Transverse colon (tissue), 4 donors: ENCODE results near the gene HDAC1. TPM values are rescaled to one million over a fixed set of nuclear protein-coding genes. Genes with fewer than 3 reads are reported as not detected.
"Not testable (repeated sequence)": the region's sequence is repeated elsewhere in the genome, so short reads cannot be mapped to it uniquely, and the experiment has no call there.

Source experiments
- DNase-seq: peaks from one replicate; pipeline ENCODE4 v3.0.0-alpha.2; 2019
- H3K27ac ChIP-seq, 4 donors: fragments of 200-600 bp; sonication (generic); 2 replicates each; pipeline ENCODE4 v1.5.1; 2016 to 2018; ENCODE audit warnings: inconsistent platforms in 4 of 4
- H3K27me3 ChIP-seq: fragments of 200-600 bp; sonication (generic); 2 replicates; pipeline ENCODE4 v1.5.1; 2017; ENCODE audit warnings: inconsistent platforms
- H3K36me3 ChIP-seq, 4 donors: fragments of 200-600 bp; sonication (generic); 2 replicates each; pipeline ENCODE4 v1.5.1; 2017 to 2019; ENCODE audit warnings: inconsistent platforms in 4 of 4
- H3K4me1 ChIP-seq, 4 donors: fragments of 200-600 bp; sonication (generic); 2 replicates each; pipeline ENCODE4 v1.5.1; 2017 to 2020; ENCODE audit warnings: inconsistent platforms in 4 of 4
- H3K4me3 ChIP-seq, 4 donors: fragments of 200-600 bp; sonication (generic); 1 replicate in 1 of 4; 2 replicates in 3 of 4; pipeline versions ENCODE4 v1.5.1 to v1.6.1; 2017 to 2019; ENCODE audit warnings: inconsistent platforms in 4 of 4
- H3K9me3 ChIP-seq, 2 donors: fragments of 200-600 bp; sonication (generic); 2 replicates each; pipeline ENCODE4 v1.5.1; 2017 to 2019; ENCODE audit warnings: inconsistent platforms in 2 of 2
- CTCF ChIP-seq, 5 experiments: fragments of 200-600 bp in 3 of 5; fragments of 450-650 bp in 2 of 5; sonication (generic) in 3 of 5; IDR thresholded peaks; 1 replicate in 2 of 5; 2 replicates in 3 of 5; pipeline ENCODE4 v1.5.1; 2016 to 2017; ENCODE audit warnings: antibody characterized with exemption in 5 of 5, inconsistent platforms in 3 of 5, mild to moderate bottlenecking in 2 of 5, moderate library complexity in 1 of 5
- EP300 ChIP-seq: sonication (generic); formaldehyde crosslinking; IDR thresholded peaks from one replicate; pipeline ENCODE4 v1.6.1; 2017; ENCODE audit warnings: antibody characterized with exemption, low read depth
- POLR2A ChIP-seq: fragments of 450-650 bp; IDR thresholded peaks from one replicate; pipeline ENCODE4 v1.6.1; 2016; ENCODE audit warnings: antibody characterized with exemption, mild to moderate bottlenecking, moderate library complexity
- POLR2AphosphoS5 ChIP-seq, 3 donors: sonication (generic); formaldehyde crosslinking; IDR thresholded peaks; one replicate each; pipeline ENCODE4 v1.6.1; 2016; ENCODE audit warnings: antibody characterized with exemption in 3 of 3
- WGBS, 2 donors: methylation state at CpG; one replicate each; pipeline ENCODE4 v1.1.5; 2018; ENCODE audit warnings: low coverage in 1 of 2; 5-methylcytosine and 5-hydroxymethylcytosine counted together
- in situ Hi-C, 4 donors: fragments of 200-750 bp; cut with MboI; loops; one replicate each; pipeline versions ENCODE4 v1.15.0 to v1.15.1; 2017; ENCODE audit warnings: low sequenced_read_pairs in 3 of 4, low pct_ligation_motif_present in 1 of 4, low pct_unique_long_range_greater_than_20kb in 1 of 4
- intact Hi-C: fragments of 100-400 bp; cut with DNase I; formaldehyde crosslinking; loops from one replicate; pipeline ENCODE4 v1.15.1; 2023; ENCODE audit warnings: low total_unique reads
- total RNA-seq, 4 donors: library from RNA; depleted of rRNA; stranded (reverse); fragments of >200 nt; gene quantifications; one replicate each; pipeline ENCODE4 v1.1.0, GENCODE V29; 2016

Gene HDAC1
- total RNA-seq, 4 donors from 2014 or later: 85.2 to 218 (median 174) TPM

DNA sequence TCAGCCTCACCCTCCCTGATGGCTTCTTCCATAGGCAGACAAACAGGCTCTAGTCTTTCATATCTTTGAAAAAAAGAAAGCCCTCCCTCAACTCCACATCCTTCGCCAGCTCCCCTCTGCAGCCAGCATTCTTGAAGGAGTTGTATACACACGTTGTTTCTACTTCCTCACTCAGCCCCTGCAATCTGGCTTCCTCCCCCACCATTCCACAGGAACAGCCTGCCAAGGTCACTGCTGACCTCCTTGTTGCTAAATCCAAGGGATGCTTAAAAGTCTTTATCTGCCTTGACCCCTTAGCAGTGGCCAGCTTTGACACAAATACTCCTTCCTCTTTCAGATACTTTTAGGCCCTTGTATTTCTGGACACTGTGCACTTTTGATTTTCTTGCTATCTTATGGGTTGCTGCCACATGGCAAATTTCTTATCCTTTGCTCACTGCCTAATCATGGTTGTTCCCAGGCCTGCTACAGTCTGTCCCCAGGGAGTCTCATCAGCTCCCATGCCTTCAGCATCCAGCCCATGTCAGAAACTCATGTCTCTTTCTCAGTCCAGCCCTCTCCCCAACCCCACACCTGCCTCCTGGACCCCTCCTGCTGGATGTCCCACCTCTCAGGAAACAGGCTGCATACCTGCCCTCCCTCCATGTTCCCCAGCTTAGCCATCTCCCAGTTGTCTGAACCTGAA is 62.1 kb downstream of the HDAC1 start:
- 42 to 46% methylated on average over 2 of the region's 2 CpGs for WGBS, 2 donors
- in situ Hi-C loops: no loop called here
- intact Hi-C loops: no loop called here
- no peak overlapping the region for H3K4me3 ChIP-seq
- peak overlapping the region in 3 of 4 donors; percentile 16 to 92 (median 17) for H3K27ac ChIP-seq
- no peaks in the 10 kb centered on the region for H3K9me3 ChIP-seq
- no peak for TF ChIP-seq POLR2A
- no peak for TF ChIP-seq CTCF (IDR thresholded peaks at IDR 0.05)
- no peak for TF ChIP-seq EP300
- peak in 1 of 3 donors; percentile 20 for TF ChIP-seq POLR2AphosphoS5 (IDR thresholded peaks at IDR 0.05)
- DNase-seq: no peak
- H3K27me3 ChIP-seq: no peaks in the 10 kb centered on the region
- no peaks in the 10 kb centered on the region for H3K36me3 ChIP-seq
- H3K4me1 ChIP-seq: peaks cover 15 to 27% (median 16%) of the 10 kb centered on the region in 4 donors

DNA sequence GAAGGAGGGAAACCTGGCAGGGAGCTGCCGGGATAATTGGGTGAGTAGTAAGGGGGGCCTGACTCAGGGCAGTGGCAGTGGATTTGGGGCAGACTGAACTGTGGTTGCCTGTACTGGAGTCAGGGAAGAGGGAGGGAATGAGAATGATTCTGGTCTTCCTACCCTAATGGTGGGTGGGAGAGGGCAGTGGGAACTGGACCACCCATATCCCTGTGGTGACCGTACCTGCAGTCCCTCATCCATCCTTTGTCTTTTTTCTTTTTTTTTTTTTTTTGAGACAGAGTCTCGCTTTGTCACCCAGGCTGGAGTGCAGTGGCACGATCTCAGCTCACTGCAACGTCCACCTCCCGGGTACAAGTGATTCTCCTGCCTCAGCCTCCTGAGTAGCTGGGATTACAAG is 63.9 kb downstream of the HDAC1 start:
- 80 to 91% methylated on average over 1 to 6 of the region's 6 CpGs for WGBS, 2 donors
- H3K9me3 ChIP-seq, DNase-seq, H3K4me3 ChIP-seq, in situ Hi-C loops, intact Hi-C loops, H3K27me3 ChIP-seq, H3K27ac ChIP-seq, H3K36me3 ChIP-seq: not testable (repeated sequence)
- peaks cover 14 to 21% (median 16%) of the 10 kb centered on the region in 4 donors for H3K4me1 ChIP-seq

- intact Hi-C loops: no loop called here
- no peaks in the 10 kb centered on the region for H3K9me3 ChIP-seq
- TF ChIP-seq POLR2AphosphoS5 (IDR thresholded peaks at IDR 0.05) (no peak), CTCF (IDR thresholded peaks at IDR 0.05) (no peak), EP300 (no peak), POLR2A (no peak)
- no peaks in the 10 kb centered on the region for H3K27me3 ChIP-seq
- DNase-seq: no peak
- no peaks in the 10 kb centered on the region for H3K36me3 ChIP-seq
- H3K4me1 ChIP-seq: peaks cover 14 to 24% (median 19%) of the 10 kb centered on the region in 4 donors
- WGBS, 2 donors: 78 to 88% methylated on average over 1 of the region's 1 CpG
- in situ Hi-C loops: no loop called here
- no peak overlapping the region for H3K27ac ChIP-seq
- H3K4me3 ChIP-seq: no peak overlapping the region
Observed at GRCh38 chr1:32356478-32356877, 64.6 kb downstream of the HDAC1 start.

- DNase-seq: no peak
- 80% methylated on average over 6 of the region's 6 CpGs; no CpG with 5 or more reads in 1 of the 2 donors for WGBS, 2 donors
- TF ChIP-seq EP300 (no peak), POLR2A (no peak), POLR2AphosphoS5 (IDR thresholded peaks at IDR 0.05) (no peak), CTCF (IDR thresholded peaks at IDR 0.05) (no peak)
- Histone ChIP-seq H3K9me3 (no peaks in the 10 kb centered on the region), H3K4me1 (peaks cover 19 to 28% (median 25%) of the 10 kb centered on the region in 4 donors), H3K27ac (no peak overlapping the region), H3K4me3 (no peak overlapping the region), H3K27me3 (no peaks in the 10 kb centered on the region), H3K36me3 (no peaks in the 10 kb centered on the region)
- in situ Hi-C loops: no loop called here
- intact Hi-C loops: no loop called here
Observed at GRCh38 chr1:32357614-32358013, 65.7 kb downstream of the HDAC1 start.

- H3K27me3 ChIP-seq: no peaks in the 10 kb centered on the region
- H3K4me3 ChIP-seq: no peak overlapping the region
- H3K4me1 ChIP-seq: peaks cover 17 to 19% (median 18%) of the 10 kb centered on the region in 4 donors
- intact Hi-C loops (no loop called here), in situ Hi-C loops (no loop called here)
- H3K36me3 ChIP-seq: peaks cover 0 to 1% (median 0%) of the 10 kb centered on the region in 4 donors
- TF ChIP-seq POLR2AphosphoS5 (IDR thresholded peaks at IDR 0.05) (peak in 1 of 3 donors; percentile 6), EP300 (no peak)
- DNase-seq: no peak
- H3K9me3 ChIP-seq: no peaks in the 10 kb centered on the region
- H3K27ac ChIP-seq: no peak overlapping the region
- WGBS, 2 donors: 62 to 83% methylated on average over 1 to 3 of the region's 3 CpGs
Observed at GRCh38 chr1:32358435-32358834, 66.6 kb downstream of the HDAC1 start.
